Ovary (tissue), 9 donors: Measurements from ENCODE around the gene TGFB2. TPM values are rescaled to one million over a fixed set of nuclear protein-coding genes. Genes with fewer than 3 reads are reported as not detected.

Source experiments
- DNase-seq, 5 donors: peaks; one replicate each; pipeline ENCODE4 v3.0.0-alpha.2; 2019 to 2020
- H3K27ac ChIP-seq, 2 donors: fragments of 200-600 bp; one replicate each; pipeline versions ENCODE4 v1.5.1 to v1.8.0; 2019 to 2022
- H3K27me3 ChIP-seq: fragments of 200-600 bp; one replicate; pipeline ENCODE4 v1.8.0; 2022
- H3K36me3 ChIP-seq: fragments of 200-600 bp; sonication (generic); one replicate; pipeline ENCODE4 v1.5.1; 2019
- H3K4me1 ChIP-seq: one replicate; pipeline ENCODE4 v1.8.1; 2013; ENCODE audit warnings: mild to moderate bottlenecking, moderate library complexity; ENCODE audit not compliant: insufficient read depth
- H3K4me3 ChIP-seq: fragments of 200-600 bp; sonication (generic); one replicate; pipeline ENCODE4 v1.5.1; 2017
- H3K9me3 ChIP-seq, 2 donors: fragments of 200-600 bp in 1 of 2; sonication (generic) in 1 of 2; one replicate each; pipeline versions ENCODE4 v1.5.1 to v1.8.1; 2013 to 2019; ENCODE audit warnings: mild to moderate bottlenecking in 1 of 2, moderate library complexity in 1 of 2
- CTCF ChIP-seq, 3 donors: fragments of 450-650 bp in 2 of 3; fragments of 200-600 bp in 1 of 3; IDR thresholded peaks; one replicate each; pipeline versions ENCODE4 v1.5.1 to v1.8.0; 2016 to 2022; ENCODE audit warnings: antibody characterized with exemption in 3 of 3, mild to moderate bottlenecking in 1 of 3
- EP300 ChIP-seq: sonication (generic); formaldehyde crosslinking; IDR thresholded peaks from one replicate; pipeline ENCODE4 v1.6.1; 2017; ENCODE audit warnings: antibody characterized with exemption
- POLR2A ChIP-seq: fragments of 450-650 bp; IDR thresholded peaks from one replicate; pipeline ENCODE4 v1.6.1; 2017; ENCODE audit warnings: antibody characterized with exemption, mild to moderate bottlenecking, moderate library complexity
- WGBS, 3 donors: extraction: QIAGEN DNeasy Blood & Tissue Kit in 1 of 3; methylation state at CpG; one replicate each; pipeline versions ENCODE4 v1.1.5 to v1.1.7; 2013 to 2017; 5-methylcytosine and 5-hydroxymethylcytosine counted together
- intact Hi-C, 4 donors: fragments of 100-400 bp; cut with DNase I; formaldehyde crosslinking; loops; one replicate each; pipeline versions ENCODE4 v1.11.0 to v1.15.1; 2022 to 2023
- polyA plus RNA-seq, 2 donors: library from polyadenylated mRNA; stranded (reverse); fragments of 200-250 nt in 1 of 2; fragments of 350-450 nt in 1 of 2; fragmentation: Illumina TruSeq in 1 of 2; extraction: RNeasy Lipid Tissue Mini Kit (QIAGEN cat#74804) in 1 of 2; gene quantifications; one replicate each; pipeline ENCODE4 v1.2.3, GENCODE V29; 2013 to 2014
- total RNA-seq, 7 donors: library from RNA; depleted of rRNA in 2 of 7; stranded (reverse); fragments of >200 nt in 2 of 7; fragmentation: NEBNext Ultra II Directional in 3 of 7; extraction: Animal tissue kit (Norgen Biotek cat#: 25700) in 3 of 7; gene quantifications; one replicate each; pipeline versions ENCODE4 v1.1.0 to v1.2.4, GENCODE V29; 2016 to 2023
- donor health status: DM: no; HTN: no; CAD: no; lungs with moderate emphysema.
- donor health status: DM: no; HTN: no; CAD: no.
- donor health status: Bipolar disorder and iron deficiency.
- donor health status: DM: yes; HTN: yes; CAD: no.
- donor health status: DM: no; HTN: no; CAD: no.
- donor health status: DM: yes; HTN: yes; CAD: no.

Gene TGFB2
- total and polyA plus RNA-seq, 9 donors: 3.8 to 29.4 (median 9.3) TPM

- Histone ChIP-seq H3K27ac (no peak overlapping the region), H3K4me1 (no peaks in the 10 kb centered on the region), H3K9me3 (no peaks in the 10 kb centered on the region), H3K36me3 (no peaks in the 10 kb centered on the region), H3K4me3 (no peak overlapping the region), H3K27me3 (no peaks in the 10 kb centered on the region)
- no peak for DNase-seq
- intact Hi-C loops: no loop called here
- TF ChIP-seq POLR2A (no peak), EP300 (no peak), CTCF (IDR thresholded peaks at IDR 0.05) (no peak)
- WGBS, 3 donors: 88 to 96% (median 95%) methylated on average over 8 of the region's 8 CpGs
These were observed 43.5 kb downstream of the TGFB2 start for GRCh38 chr1:218388591-218388990.

GRCh38 chr1:218390618-218391017 is 45.5 kb downstream of the TGFB2 start:
- Histone ChIP-seq H3K27me3 (no peaks in the 10 kb centered on the region), H3K36me3 (no peaks in the 10 kb centered on the region), H3K4me1 (no peaks in the 10 kb centered on the region), H3K27ac (no peak overlapping the region), H3K9me3 (no peaks in the 10 kb centered on the region), H3K4me3 (no peak overlapping the region)
- TF ChIP-seq CTCF (IDR thresholded peaks at IDR 0.05) (no peak), POLR2A (no peak), EP300 (no peak)
- intact Hi-C loops: no loop called here
- no peak for DNase-seq
- 13 to 24% (median 20%) methylated on average over 3 of the region's 3 CpGs for WGBS, 3 donors

DNA sequence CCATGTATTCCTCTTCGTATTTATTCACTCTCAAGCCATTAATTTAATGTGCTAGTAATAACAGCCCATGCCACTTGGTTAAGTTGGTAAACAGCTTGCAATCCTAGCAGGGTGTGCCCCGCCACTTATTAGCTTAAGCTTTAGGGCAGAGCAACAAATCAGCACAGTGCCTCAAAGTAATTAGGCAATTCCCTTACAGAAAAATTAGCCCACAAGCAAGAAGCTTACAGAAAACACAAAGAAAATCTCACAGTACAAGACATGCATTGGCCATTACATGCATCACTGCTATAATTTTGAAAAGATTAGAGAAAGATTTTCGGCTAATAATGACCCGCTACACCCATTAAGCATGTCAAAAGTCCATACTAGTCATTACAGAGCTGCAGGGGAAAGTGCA is 47.6 kb downstream of the TGFB2 start:
- Histone ChIP-seq H3K9me3 (no peaks in the 10 kb centered on the region), H3K4me1 (peaks cover 2% of the 10 kb centered on the region), H3K4me3 (no peak overlapping the region), H3K27me3 (no peaks in the 10 kb centered on the region), H3K27ac (no peak overlapping the region), H3K36me3 (no peaks in the 10 kb centered on the region)
- WGBS, 3 donors: 94 to 98% (median 95%) methylated on average over 4 of the region's 4 CpGs
- intact Hi-C loops: no loop called here
- TF ChIP-seq EP300 (no peak), POLR2A (no peak), CTCF (IDR thresholded peaks at IDR 0.05) (no peak)
- no peak for DNase-seq

DNA sequence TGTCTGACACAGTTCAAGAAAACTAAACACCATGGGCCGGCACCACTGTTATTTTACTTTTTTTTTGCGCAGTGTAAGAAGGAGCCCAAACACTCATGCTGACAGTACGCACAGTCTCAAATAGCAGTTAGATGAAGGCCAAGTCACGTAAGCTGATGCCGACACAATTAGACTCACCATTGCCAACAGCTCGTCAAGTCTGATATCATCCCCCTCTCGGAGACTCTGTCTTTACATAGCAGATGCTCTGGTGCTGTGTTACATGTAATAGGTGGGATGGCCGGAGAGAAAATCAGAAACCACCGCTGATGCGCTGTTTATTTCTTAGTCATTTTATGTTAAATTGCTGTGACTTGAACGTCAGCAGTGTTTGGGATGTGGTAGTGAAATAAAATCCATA is 49.3 kb downstream of the TGFB2 start:
- Histone ChIP-seq H3K27ac (no peak overlapping the region), H3K9me3 (no peaks in the 10 kb centered on the region), H3K27me3 (no peaks in the 10 kb centered on the region), H3K4me3 (no peak overlapping the region), H3K36me3 (no peaks in the 10 kb centered on the region), H3K4me1 (peaks cover 2% of the 10 kb centered on the region)
- DNase-seq: no peak
- intact Hi-C loops: no loop called here
- no peak for TF ChIP-seq EP300
- no peak for TF ChIP-seq POLR2A
- TF ChIP-seq CTCF (IDR thresholded peaks at IDR 0.05): no peak
- 82 to 83% (median 82%) methylated on average over 11 of the region's 11 CpGs for WGBS, 3 donors

GRCh38 chr1:218394989-218395388 is 49.9 kb downstream of the TGFB2 start:
- Histone ChIP-seq H3K27me3 (no peaks in the 10 kb centered on the region), H3K4me1 (peaks cover 2% of the 10 kb centered on the region), H3K4me3 (no peak overlapping the region), H3K36me3 (no peaks in the 10 kb centered on the region), H3K9me3 (no peaks in the 10 kb centered on the region), H3K27ac (no peak overlapping the region)
- intact Hi-C loops: no loop called here
- DNase-seq: no peak
- no peak for TF ChIP-seq CTCF (IDR thresholded peaks at IDR 0.05)
- TF ChIP-seq EP300: no peak
- TF ChIP-seq POLR2A: no peak
- WGBS, 3 donors: 33 to 53% (median 46%) methylated on average over 2 of the region's 2 CpGs
